ENCODE data around the gene TOR4A.
"Not testable (repeated sequence)": the region's sequence is repeated elsewhere in the genome, so short reads cannot be mapped to it uniquely, and the experiment has no call there.

TOR4A gene

GRCh38 chr9:137239541-137240200 is 37.9 kb upstream of the TOR4A start:
- DNase-seq (ENCODE audit: low read depth), result not testable (repeated sequence)

DNA sequence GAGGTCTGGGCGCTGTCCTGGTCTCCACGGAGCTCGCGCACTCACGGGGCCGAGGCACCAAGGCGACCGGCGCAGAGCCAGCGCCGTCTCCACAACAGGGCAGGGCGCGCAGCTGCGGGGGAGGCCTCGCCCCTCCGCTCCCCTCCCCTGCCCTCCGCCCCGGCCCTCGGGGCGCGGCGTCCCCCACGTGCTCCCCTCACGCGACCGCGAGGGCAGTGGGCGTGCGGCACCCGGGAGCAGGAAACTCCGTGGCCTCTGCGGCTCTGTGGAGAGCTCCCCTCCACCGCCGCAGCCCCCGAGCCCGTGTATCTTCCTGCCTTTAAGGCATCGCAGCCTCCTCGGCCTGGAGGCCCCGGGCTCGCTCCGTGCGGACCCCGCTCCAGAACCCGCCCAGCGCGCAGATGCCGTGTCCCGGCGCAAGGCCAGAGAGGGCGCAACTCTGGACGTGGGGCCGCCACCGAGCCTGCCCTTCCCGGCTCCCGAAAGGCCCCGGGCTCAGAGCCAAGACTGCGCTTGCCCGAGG is 37.1 kb upstream of the TOR4A start:
- DNase-seq (ENCODE audit: low read depth), result peak; percentile 45

DNA sequence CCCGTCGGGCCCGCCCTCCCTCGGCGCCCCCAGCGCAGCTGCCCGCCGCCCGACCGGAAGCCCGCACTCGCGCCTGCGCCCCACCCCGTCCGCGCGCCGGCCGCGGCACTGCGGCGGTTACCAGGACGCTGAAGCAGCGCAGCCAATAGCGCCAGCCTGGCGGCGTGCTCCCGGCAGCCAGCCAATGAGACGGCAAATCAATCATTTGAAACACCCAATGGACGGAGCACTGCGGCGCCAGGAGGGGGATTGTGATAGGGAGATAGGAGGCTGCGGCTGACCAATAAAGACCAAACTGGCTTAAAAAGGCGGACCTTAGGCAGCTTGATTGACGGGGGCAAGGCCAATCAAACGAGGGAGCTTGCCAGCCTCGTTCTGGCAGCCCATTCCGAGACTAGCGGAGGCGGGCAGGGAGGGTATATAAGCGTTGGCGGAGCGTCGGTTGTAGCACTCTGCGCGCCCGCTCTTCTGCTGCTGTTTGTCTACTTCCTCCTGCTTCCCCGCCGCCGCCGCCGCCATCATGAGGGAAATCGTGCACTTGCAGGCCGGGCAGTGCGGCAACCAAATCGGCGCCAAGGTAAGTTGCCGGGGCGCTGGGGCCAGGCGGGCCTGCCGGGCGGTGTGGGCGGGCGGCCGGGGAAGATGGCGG is 36.6 kb upstream of the TOR4A start, which contains the start of gene TUBB4B:
Gene TUBB4B, plus strand, starts transcription at position 447 of the 649 bp plus-strand sequence. Its CDS starts 74 bp downstream, at position 521.
- DNase-seq (ENCODE audit: low read depth), result peak; percentile 98

DNA sequence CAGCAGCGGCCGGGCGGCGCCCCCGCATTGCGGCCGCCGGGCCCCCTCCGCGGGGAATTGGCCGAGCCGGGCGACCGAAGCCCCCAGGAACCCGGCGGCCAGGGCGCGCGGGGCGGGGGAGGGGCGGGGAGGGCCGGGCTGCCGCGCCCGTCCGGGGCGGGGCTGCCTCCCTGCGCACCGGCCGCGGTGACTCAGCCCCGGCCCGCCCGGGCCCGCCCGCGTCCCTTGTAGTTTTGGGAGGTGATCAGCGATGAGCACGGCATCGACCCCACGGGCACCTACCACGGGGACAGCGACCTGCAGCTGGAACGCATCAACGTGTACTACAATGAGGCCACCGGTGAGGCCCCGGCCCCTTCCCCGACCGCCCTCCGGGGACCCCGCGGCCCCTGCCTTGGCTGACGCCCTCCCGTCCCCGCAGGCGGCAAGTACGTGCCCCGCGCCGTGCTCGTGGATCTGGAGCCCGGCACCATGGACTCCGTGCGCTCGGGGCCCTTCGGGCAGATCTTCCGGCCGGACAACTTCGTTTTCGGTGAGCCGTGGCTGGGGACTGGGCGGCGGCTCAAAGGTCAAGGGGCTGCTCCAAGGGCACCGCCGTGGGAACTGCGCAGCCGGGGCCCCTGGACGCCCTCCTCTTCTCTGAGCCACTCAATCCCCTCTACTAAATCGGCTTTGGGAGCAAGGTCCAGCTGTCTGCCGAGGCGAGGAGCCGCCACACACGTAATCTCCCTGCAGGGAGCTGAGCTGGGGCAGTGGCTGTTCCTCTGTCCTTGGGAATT is 35.8 kb upstream of the TOR4A start:
- DNase-seq (ENCODE audit: low read depth), result no peak

- DNase-seq (ENCODE audit: low read depth), result no peak
Measured at GRCh38 chr9:137242269-137243203, 35.0 kb upstream of the TOR4A start.

- DNase-seq (ENCODE audit: low read depth), result not testable (repeated sequence)
Measured at GRCh38 chr9:137243266-137243625, 34.3 kb upstream of the TOR4A start.

GRCh38 chr9:137243626-137244485 is 33.7 kb upstream of the TOR4A start:
- DNase-seq (ENCODE audit: low read depth), result no peak

DNA sequence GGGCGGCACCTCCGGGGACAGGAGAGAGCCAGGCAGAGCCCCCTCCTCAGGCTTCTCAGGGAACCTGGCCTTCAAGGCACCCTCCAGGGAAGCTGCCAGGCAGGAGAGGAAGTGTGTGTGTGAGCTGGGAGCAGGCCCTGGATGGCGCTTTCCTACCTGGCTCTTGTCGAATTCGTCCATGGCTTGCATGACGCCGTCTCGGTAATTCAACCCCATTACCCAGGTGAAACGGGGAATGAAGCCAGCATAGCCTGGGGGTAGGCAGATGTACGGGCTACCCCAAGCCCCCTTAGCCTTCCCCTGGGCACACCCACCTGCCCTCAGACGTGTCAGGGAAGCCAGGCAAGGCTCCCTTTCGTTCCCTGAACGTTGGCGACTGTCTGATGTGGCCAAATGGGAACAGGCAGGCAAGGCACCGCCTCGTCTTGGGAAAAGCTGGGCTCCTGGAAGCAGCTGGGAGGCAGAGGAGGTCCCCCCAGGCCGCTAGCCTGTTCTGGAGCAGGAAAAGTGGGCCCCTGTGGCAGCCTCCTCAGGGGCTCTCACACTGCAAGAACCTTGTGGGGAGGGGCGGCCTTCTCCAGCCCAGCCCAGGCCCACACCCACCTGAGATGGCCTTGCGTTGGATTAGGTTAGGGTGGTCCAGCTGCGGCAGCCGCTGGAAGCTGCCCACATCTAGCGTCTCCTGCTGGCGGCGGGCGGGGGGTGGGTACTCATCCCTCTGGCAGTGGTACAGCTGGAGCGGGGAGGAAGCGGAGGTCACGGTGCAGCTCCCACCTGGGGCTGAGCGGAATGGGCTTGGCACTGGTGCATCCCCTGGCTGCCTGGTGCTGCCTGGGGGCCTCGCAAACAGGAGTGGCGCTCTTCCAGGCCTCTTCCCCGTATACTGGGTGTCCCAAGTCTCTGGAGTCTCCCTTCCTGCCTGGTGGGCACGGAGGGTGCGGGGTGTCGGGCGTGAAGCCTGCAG is 32.8 kb upstream of the TOR4A start:
- DNase-seq (ENCODE audit: low read depth), result no peak

DNA sequence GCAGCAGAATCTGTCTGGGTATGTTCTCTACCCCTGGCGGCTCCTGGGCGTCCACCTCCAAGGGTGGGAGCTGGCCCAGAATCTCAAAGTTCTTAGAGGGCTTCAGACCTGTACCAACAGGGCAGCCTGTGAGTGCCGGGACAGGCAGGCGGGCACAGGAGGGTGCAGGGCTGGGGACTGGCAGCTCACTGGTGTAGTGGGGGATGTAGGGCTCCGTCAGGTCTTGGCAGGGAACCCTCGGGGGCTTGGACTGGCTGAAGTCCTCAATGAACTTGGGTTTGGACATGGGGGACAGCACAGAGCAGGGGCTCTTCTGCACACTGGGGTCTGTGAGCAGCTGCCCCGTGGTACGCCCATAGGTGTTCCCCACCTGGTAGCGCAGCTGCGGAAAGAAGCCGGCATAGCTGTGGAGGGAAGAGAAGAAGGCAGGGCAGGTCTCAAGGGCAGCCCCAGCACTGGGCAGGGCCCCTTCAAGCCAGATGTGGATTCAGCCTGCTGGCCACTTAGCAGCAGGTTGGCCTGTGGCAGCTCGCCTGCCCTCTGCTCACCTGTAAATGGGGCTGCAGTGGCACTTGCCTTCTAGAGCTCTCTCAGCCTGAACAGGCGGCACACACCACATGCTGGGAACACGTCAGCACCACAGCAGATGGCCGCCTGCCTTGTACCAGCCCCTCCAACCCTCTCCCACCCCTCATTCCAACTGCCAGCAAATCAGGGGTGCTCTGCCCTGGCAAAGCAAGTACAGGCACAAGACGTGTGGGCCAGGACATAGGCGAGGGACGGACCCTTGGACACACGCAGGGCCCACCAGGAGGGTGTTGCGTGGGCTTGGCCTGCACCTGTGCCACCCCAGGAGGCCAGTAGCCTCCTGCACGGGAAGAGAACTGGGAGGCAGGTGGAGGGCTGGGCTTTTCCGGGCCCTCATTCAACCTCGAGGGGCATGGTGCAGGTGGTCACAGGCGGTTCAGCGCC is 31.8 kb upstream of the TOR4A start:
- DNase-seq (ENCODE audit: low read depth), result no peak

DNA sequence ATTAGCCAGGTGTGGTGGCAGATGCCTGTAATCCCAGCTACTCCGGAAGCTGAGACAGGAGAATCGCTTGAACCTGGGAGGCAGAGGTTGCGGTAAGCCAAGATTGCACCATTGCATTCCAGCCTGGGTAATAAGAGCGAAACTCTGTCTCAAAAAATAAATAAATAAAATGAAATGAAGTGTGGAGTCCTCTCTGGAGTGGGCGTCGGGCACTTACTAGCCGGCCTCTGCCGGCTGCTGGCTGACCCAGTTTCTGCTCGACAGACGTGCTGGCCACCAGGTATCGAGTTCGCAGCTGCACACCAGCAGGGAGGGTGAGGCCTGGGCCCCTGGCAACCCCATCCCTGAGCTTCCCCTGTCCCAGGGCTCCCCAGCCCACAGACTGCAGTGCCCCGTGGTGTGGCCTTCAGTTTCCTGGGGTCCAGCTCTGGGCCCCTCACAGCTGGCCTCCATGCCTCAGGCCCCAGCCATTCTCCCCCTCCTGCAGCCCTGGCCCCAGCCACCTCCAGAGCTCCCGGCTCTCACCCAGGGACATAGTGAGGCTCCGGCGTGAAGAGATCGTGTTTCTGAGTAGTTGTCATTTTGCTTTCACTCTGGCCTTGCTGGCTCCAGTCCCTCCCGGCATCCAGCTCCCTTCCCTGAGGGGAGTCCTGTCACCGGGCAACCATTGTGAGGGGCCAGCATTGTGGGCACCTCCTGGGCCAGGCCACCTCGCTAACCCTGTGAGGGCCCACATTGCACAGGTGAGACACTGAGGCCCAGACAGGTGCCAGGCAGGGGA is 30.2 kb upstream of the TOR4A start:
- DNase-seq (ENCODE audit: low read depth), result no peak

DNA sequence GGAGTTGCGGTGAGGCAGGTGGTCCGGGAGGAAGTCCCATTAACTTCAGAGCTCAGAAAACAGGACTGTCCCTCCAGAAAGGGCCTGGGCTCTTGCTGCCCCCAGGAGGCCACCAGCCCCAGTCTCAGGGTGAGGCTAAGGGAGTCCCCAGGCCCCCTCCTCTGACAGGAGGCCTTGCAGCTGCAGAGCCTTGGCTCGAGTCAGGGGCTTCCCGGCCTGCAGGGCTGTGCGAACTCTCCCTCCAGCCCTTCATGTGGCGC is 29.7 kb upstream of the TOR4A start:
- no peak for DNase-seq (ENCODE audit: low read depth)

DNA sequence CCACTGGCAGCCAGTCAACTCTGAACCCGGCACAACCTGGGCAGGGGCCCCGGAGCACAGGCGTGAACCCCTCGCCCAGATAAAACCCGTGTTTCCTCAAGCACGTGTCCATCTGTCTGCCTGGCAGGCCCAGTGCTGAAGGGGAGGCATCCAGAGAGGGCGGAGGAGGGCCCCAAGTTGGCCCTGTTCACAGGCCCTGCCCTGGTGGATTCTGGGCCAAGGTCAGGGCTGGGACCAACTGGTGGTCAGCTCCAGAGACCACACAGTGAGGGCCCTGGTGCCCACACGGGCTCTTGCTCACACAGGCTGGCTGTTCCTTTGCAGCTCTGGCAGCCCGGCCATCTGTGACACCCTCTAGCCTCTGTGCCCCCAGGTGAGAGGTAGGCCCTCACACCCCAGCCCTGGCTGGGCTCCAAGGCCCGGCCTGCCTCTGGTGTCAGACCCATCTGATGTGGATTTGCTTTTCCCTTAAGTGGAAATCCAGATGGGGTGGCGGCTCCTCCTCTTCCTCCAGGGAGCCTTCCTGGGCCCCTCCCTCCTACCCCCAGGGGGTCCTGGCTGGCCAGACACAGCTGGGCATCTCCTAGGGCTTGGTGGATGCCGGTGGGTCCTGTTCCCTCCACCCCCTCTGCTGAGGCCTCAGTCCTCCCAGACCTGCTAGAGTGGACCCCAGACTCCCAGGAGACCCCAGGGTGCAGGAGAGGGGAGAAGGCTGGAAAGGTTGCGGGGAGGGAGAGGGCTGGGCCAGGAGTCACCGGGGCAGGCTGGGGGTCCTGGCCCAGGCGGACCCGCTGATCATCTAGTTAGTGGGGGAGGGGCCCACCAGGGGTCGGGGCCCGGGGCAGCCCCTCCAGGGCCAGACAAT is 27.0 kb upstream of the TOR4A start:
- DNase-seq (ENCODE audit: low read depth), result no peak

- DNase-seq (ENCODE audit: low read depth), result no peak
Measured at GRCh38 chr9:137251194-137251461, 26.4 kb upstream of the TOR4A start, which contains the start of gene STPG3. STPG3 (plus strand) TSS chr9:137251286; CDS start chr9:137251287, 1 bp downstream.

DNA sequence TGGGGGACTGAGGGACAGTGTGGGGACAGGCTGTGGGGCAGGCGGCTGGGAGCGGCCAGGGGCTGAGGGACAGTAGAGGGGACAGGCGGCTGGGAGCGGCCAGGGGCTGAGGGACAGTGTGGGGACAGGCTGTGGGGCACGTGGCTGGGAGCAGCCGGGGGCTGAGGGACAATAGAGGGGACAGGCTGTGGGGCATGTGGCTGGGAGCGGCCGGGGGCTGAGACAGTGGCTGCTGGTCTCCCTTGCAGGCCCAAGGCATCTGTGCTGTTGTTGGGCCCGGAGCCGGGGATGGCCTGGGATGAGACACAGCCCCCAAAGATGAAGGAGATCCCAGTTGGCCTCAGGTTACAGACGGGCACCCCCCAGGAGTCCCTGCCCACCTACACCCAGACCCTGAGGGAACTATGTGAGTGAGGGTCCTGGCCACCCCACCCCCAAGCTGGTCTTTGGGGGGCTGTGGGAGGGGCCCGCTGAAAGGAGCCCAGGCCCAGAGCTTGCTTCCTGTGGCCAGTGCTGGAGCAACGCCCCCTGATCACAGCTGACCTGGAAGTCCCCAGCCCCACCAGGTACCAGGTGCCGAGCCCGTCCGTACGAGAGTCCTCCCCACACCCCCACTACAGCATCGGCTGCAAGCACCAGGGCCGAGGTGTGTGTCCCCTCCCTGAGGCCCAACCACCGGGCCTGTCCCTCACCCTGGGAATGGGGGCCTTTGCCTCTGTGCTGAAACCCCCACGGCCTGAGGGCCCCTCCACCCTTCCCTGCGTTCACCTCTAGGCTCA is 25.8 kb upstream of the TOR4A start:
- no peak for DNase-seq (ENCODE audit: low read depth)

GRCh38 chr9:137252555-137253506 is 24.7 kb upstream of the TOR4A start:
- no peak for DNase-seq (ENCODE audit: low read depth)
